Suprapubic skin (tissue), 4 donors: Measurements from ENCODE around the gene PIAS1. TPM values are rescaled to one million over a fixed set of nuclear protein-coding genes. Genes with fewer than 3 reads are reported as not detected.
A peak's percentile ranks its signal among the peaks of the same experiment; 100 is the strongest.

ENCODE experiments used
- DNase-seq, 2 donors: peaks; one replicate each; pipeline ENCODE4 v3.0.0-alpha.2; 2019; ENCODE audit warnings: low spot score in 2 of 2
- H3K27ac ChIP-seq: fragments of 200-600 bp; sonication (generic); one replicate; pipeline ENCODE4 v1.5.1; 2019
- H3K27me3 ChIP-seq: fragments of 200-600 bp; sonication (generic); one replicate; pipeline ENCODE4 v1.5.1; 2019
- H3K36me3 ChIP-seq: fragments of 200-600 bp; sonication (generic); one replicate; pipeline ENCODE4 v1.5.1; 2019
- H3K4me1 ChIP-seq: fragments of 200-600 bp; sonication (generic); one replicate; pipeline ENCODE4 v1.5.1; 2019
- H3K4me3 ChIP-seq: fragments of 200-600 bp; sonication (generic); one replicate; pipeline ENCODE4 v1.5.1; 2019; ENCODE audit warnings: mild to moderate bottlenecking
- H3K9me3 ChIP-seq: fragments of 200-600 bp; sonication (generic); one replicate; pipeline ENCODE4 v1.5.1; 2019
- CTCF ChIP-seq, 2 donors: fragments of 200-600 bp in 1 of 2; fragments of 450-650 bp in 1 of 2; sonication (generic) in 1 of 2; IDR thresholded peaks; one replicate each; pipeline ENCODE4 v1.5.1; 2016 to 2019; ENCODE audit warnings: antibody characterized with exemption in 2 of 2, mild to moderate bottlenecking in 1 of 2, moderate library complexity in 1 of 2
- EP300 ChIP-seq: sonication (generic); formaldehyde crosslinking; IDR thresholded peaks from one replicate; pipeline ENCODE4 v1.6.1; 2017; ENCODE audit warnings: antibody characterized with exemption
- POLR2A ChIP-seq, 2 donors: fragments of 450-650 bp; IDR thresholded peaks; one replicate each; pipeline ENCODE4 v1.6.1; 2017; ENCODE audit warnings: antibody characterized with exemption in 2 of 2, mild to moderate bottlenecking in 2 of 2, moderate library complexity in 2 of 2
- POLR2AphosphoS5 ChIP-seq, 3 donors: sonication (generic); formaldehyde crosslinking; IDR thresholded peaks; one replicate each; pipeline ENCODE4 v1.6.1; 2017; ENCODE audit warnings: antibody characterized with exemption in 3 of 3
- WGBS: methylation state at CpG from one replicate; pipeline ENCODE4 v1.1.5; 2018; 5-methylcytosine and 5-hydroxymethylcytosine counted together
- total RNA-seq, 4 donors: library from RNA; depleted of rRNA; stranded (reverse); fragments of >200 nt; gene quantifications; one replicate each; pipeline ENCODE4 v1.1.0, GENCODE V29; 2016

PIAS1 gene
- total RNA-seq, 4 donors from 2014 or later: 43.7 to 71.5 (median 52.5) TPM

- H3K9me3 ChIP-seq: no peaks in the 10 kb centered on the region
- H3K4me3 ChIP-seq: no peak overlapping the region
- H3K27me3 ChIP-seq: no peaks in the 10 kb centered on the region
- peaks cover 10% of the 10 kb centered on the region for H3K36me3 ChIP-seq
- WGBS: 91% methylated on average over 7 of the region's 11 CpGs
- no peak overlapping the region for H3K27ac ChIP-seq
- no peak for TF ChIP-seq POLR2AphosphoS5 (IDR thresholded peaks at IDR 0.05)
- no peak for TF ChIP-seq EP300
- no peak for TF ChIP-seq CTCF (IDR thresholded peaks at IDR 0.05)
- no peak for TF ChIP-seq POLR2A (IDR thresholded peaks at IDR 0.05)
- peaks cover 9% of the 10 kb centered on the region for H3K4me1 ChIP-seq
- no peak for DNase-seq
Observed at GRCh38 chr15:68197661-68198437, 143.7 kb downstream of the PIAS1 start.

- no peak overlapping the region for H3K4me3 ChIP-seq
- WGBS: 68% methylated on average over 11 of the region's 11 CpGs
- H3K27me3 ChIP-seq: no peaks in the 10 kb centered on the region
- H3K36me3 ChIP-seq: peaks cover 4% of the 10 kb centered on the region
- H3K9me3 ChIP-seq: no peaks in the 10 kb centered on the region
- H3K4me1 ChIP-seq: peaks cover 15% of the 10 kb centered on the region
- DNase-seq: no peak
- H3K27ac ChIP-seq: no peak overlapping the region
- TF ChIP-seq EP300: no peak
- no peak for TF ChIP-seq POLR2A (IDR thresholded peaks at IDR 0.05)
- TF ChIP-seq POLR2AphosphoS5 (IDR thresholded peaks at IDR 0.05): no peak
- TF ChIP-seq CTCF (IDR thresholded peaks at IDR 0.05): no peak
Observed at GRCh38 chr15:68199340-68199739, 145.2 kb downstream of the PIAS1 start.

GRCh38 chr15:68200016-68200861 lies 146.1 kb downstream of the PIAS1 start:
- no peaks in the 10 kb centered on the region for H3K9me3 ChIP-seq
- TF ChIP-seq CTCF (IDR thresholded peaks at IDR 0.05) (no peak), POLR2AphosphoS5 (IDR thresholded peaks at IDR 0.05) (no peak), POLR2A (IDR thresholded peaks at IDR 0.05) (no peak), EP300 (no peak)
- no peak overlapping the region for H3K27ac ChIP-seq
- peaks cover 24% of the 10 kb centered on the region for H3K4me1 ChIP-seq
- 64% methylated on average over 16 of the region's 16 CpGs for WGBS
- DNase-seq: no peak
- H3K4me3 ChIP-seq: no peak overlapping the region
- no peaks in the 10 kb centered on the region for H3K27me3 ChIP-seq
- H3K36me3 ChIP-seq: peaks cover 4% of the 10 kb centered on the region

DNA sequence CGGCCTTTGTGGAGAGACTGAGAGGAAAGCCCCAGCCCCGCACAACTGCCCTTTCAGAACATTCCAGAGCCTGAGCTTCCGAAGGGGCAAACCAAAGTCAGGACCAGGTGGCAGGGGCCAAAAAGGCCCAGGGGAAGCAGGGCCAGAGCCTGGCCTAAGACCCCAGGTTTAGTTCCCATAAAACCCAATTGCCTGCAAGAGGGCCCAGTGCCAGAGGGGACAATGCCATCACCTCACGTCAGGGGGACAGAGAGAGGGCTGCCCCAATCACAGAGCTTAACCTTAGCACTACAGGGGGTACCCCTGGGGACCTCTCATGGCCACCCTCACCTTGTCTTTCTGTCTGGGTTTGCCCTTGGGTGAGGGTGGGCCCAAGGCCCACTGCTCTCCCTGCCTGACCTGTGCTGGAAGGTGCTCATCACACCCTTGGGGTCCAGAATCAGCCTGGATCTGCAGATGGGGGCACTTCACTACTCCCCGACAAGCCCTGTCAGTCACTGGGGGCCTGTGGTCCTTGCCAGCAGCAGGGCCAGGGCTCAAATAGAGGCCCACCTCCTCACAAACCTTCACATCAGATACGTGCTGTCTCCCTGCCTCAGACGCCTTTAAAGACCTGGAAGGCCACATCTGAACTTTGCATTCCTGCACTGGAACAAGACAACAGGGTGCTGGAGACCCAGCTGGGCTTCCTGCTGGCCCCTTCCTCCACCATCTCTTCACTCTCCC lies 147.2 kb downstream of the PIAS1 start:
- no peak for TF ChIP-seq CTCF (IDR thresholded peaks at IDR 0.05)
- no peak for TF ChIP-seq POLR2AphosphoS5 (IDR thresholded peaks at IDR 0.05)
- H3K4me1 ChIP-seq: peaks cover 35% of the 10 kb centered on the region
- H3K4me3 ChIP-seq: no peak overlapping the region
- WGBS: 85% methylated on average over 7 of the region's 7 CpGs
- peaks cover 4% of the 10 kb centered on the region for H3K36me3 ChIP-seq
- no peaks in the 10 kb centered on the region for H3K27me3 ChIP-seq
- peak in 1 of 2 donors; percentile 65 for DNase-seq
- no peaks in the 10 kb centered on the region for H3K9me3 ChIP-seq
- no peak overlapping the region for H3K27ac ChIP-seq
